ENCODE data around the gene MSN. TPM values are rescaled to one million over a fixed set of nuclear protein-coding genes. Genes with fewer than 3 reads are reported as not detected.

The MSN gene
- total RNA-seq, 3 donors from 2014 or later: 25.9 to 127 (median 66.2) TPM

DNA sequence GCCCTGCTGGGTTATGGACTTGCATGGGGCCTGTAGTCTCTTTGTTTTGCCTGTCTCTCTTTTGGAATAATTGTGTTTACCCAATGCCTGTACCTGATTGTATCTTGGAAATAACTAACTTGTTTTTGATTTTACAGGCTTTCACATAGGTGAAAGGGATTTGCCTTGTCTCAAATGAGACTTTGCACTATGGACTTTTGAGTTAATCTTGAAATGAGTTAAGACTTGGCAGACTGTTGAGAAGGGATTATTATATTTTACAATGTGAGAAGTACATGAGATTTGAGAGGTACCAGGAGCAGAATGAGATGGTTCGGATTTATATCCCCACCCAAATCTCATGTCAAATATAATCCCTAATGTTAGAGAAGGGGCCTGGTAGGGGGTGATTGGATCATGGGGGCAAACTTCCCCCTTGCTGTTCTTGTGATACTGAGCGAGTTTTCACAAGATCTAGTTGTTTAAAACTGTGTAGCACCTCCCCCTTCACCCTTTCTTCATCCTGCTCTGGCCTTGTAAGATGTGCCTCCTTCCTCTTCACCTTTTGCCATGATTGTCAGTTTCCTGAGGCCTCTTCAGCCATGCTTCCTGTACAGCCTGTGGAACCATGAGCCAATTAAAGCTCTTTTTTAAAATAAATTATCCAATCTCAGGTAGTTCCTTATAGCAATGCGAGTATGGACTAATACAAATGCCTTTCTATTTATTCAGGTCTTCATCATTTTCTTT, 102.3 kb downstream of the MSN start:
- intact Hi-C loops (cut with DNase I, micrococcal nuclease): no loop called here
- H3K9me3 ChIP-seq: no peaks in the 10 kb centered on the region
- no peak overlapping the region for H3K4me3 ChIP-seq
- H3K4me1 ChIP-seq (ENCODE audit: low read depth): no peaks in the 10 kb centered on the region
- DNase-seq (no peak), ATAC-seq (peak; percentile 78)
- TF ChIP-seq, protein P1, sequence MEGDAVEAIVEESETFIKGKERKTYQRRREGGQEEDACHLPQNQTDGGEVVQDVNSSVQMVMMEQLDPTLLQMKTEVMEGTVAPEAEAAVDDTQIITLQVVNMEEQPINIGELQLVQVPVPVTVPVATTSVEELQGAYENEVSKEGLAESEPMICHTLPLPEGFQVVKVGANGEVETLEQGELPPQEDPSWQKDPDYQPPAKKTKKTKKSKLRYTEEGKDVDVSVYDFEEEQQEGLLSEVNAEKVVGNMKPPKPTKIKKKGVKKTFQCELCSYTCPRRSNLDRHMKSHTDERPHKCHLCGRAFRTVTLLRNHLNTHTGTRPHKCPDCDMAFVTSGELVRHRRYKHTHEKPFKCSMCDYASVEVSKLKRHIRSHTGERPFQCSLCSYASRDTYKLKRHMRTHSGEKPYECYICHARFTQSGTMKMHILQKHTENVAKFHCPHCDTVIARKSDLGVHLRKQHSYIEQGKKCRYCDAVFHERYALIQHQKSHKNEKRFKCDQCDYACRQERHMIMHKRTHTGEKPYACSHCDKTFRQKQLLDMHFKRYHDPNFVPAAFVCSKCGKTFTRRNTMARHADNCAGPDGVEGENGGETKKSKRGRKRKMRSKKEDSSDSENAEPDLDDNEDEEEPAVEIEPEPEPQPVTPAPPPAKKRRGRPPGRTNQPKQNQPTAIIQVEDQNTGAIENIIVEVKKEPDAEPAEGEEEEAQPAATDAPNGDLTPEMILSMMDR (IDR thresholded peaks at IDR 0.05): no peak
- H3K36me3 ChIP-seq (ENCODE audit: low read depth): no peaks in the 10 kb centered on the region

DNA sequence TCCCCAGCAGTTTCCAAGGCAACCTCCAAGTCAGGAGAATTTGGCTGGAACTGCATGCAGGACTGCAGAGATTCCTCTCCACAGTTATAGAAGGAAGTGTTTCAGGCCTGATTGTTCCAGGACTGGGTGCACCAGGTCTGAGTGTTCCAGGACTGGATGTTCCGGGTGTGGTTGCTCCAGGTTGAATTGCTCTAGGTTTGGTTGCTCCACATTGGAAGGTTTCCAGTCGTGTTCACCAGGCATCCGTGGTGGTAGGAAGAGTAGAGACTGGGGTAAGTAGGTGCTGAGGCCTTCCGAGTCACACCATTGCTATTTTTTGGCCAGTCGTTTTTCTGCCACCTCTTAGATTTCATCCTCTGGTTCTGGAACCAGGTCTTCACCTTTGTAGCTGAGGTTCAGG, 105.4 kb downstream of the MSN start:
- TF ChIP-seq, protein P1 (IDR thresholded peaks at IDR 0.05): no peak
- ATAC-seq: peak; percentile 88
- intact Hi-C loops (cut with DNase I, micrococcal nuclease): no loop called here
- H3K4me3 ChIP-seq: no peak overlapping the region
- DNase-seq: peak in 1 of 3 donors; percentile 14
- H3K9me3 ChIP-seq: no peaks in the 10 kb centered on the region
- no peaks in the 10 kb centered on the region for H3K4me1 ChIP-seq (ENCODE audit: low read depth)
- no peaks in the 10 kb centered on the region for H3K36me3 ChIP-seq (ENCODE audit: low read depth)

DNA sequence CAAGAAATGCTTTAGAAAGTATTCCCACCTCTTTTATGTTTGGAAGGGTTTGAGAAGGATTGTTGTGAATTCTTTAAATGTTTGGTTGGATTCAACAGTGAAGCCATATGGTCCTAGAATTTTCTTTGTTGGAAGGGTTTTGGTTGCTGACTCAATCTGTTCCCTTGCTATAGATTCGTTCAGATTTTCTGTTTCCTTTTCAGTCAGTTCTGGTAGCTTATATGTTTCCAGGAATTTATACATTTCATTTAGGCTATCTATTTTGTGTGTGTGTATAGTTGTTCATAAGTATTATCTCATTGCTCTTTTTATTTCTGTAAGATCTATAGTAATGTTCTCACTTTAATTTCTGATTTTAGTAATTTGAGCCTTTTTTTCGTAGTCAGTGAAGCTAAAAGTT, 114.4 kb downstream of the MSN start:
- H3K4me1 ChIP-seq (ENCODE audit: low read depth): no peaks in the 10 kb centered on the region
- H3K4me3 ChIP-seq: no peak overlapping the region
- no peaks in the 10 kb centered on the region for H3K9me3 ChIP-seq
- intact Hi-C loops (cut with DNase I, micrococcal nuclease): no loop called here
- DNase-seq (no peak), ATAC-seq (no peak)
- TF ChIP-seq, protein P1 (IDR thresholded peaks at IDR 0.05): no peak
- H3K36me3 ChIP-seq (ENCODE audit: low read depth): no peaks in the 10 kb centered on the region

DNA sequence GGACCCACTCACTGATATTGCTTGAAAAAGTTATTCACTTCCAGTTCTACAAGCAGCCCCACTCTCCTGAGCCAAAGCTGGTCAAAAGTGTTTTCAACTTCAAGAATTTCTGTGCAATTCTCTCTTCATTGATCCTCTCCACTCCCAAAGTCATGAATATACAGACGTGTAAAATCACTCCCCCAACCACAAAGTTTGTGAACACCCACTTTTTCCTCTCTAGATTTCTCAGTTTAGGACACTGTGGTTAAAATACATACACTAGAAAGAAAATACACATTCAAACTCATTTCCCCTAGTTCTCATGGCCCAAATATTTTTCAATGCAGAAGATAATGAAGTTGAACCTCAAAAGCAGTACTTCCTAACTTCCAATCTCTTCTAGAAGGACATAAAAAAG, 116.3 kb downstream of the MSN start:
- no peaks in the 10 kb centered on the region for H3K9me3 ChIP-seq
- intact Hi-C loops (cut with DNase I, micrococcal nuclease): no loop called here
- ATAC-seq (no peak), DNase-seq (no peak)
- TF ChIP-seq, protein P1 (IDR thresholded peaks at IDR 0.05): no peak
- H3K36me3 ChIP-seq (ENCODE audit: low read depth): no peaks in the 10 kb centered on the region
- no peaks in the 10 kb centered on the region for H3K4me1 ChIP-seq (ENCODE audit: low read depth)
- no peak overlapping the region for H3K4me3 ChIP-seq

Other genes with a start within 250 kb of the MSN start
- gene LAS1L, start 132.9 kb upstream of the MSN start, total RNA-seq: 10 to 100 TPM; 17.2 to 31.1 (median 23.6) TPM